Common myeloid progenitor, CD34-positive (primary cell): ENCODE measurements around the gene MLIP.

Source experiments
- CTCF ChIA-PET: fragments of 350-600 bp; sonication (Branson Sonifier 250); formaldehyde crosslinking; loops from one replicate; lab custom pipeline; 2021; ENCODE audit warnings: antibody characterized with exemption; lab: Charles Lee
- POLR2A ChIA-PET: fragments of 350-600 bp; sonication (Branson Sonifier 250); formaldehyde crosslinking; loops from one replicate; lab custom pipeline; 2021; ENCODE audit warnings: antibody characterized with exemption; lab: Charles Lee
- DNase-seq, 3 donors: peaks; one replicate each; pipeline versions ENCODE4 v3.0.0 to v3.0.0-alpha.2; 2013
- H3K27ac ChIP-seq, 2 experiments: 1 replicate in 1 of 2; 2 replicates in 1 of 2; pipeline ENCODE4 v1.7.0; 2013; ENCODE audit warnings: inconsistent platforms in 2 of 2, low read length in 2 of 2, mild to moderate bottlenecking in 2 of 2, low read depth in 1 of 2, moderate library complexity in 1 of 2; ENCODE audit not compliant: severe bottlenecking in 2 of 2, insufficient read depth in 1 of 2, poor library complexity in 1 of 2
- H3K27me3 ChIP-seq, 5 experiments: replicated peaks in 2 of 5; 1 replicate in 3 of 5; 2 replicates in 2 of 5; pipeline versions ENCODE4 v1.6.1 to v1.7.0; 2013; ENCODE audit warnings: low read length in 4 of 5, mild to moderate bottlenecking in 2 of 5, moderate library complexity in 2 of 5, inconsistent platforms in 1 of 5; ENCODE audit not compliant: insufficient read depth in 5 of 5, control insufficient read depth in 4 of 5
- H3K36me3 ChIP-seq, 4 experiments: 1 replicate in 2 of 4; 2 replicates in 2 of 4; pipeline versions ENCODE4 v1.6.1 to v1.7.0; 2013; ENCODE audit warnings: low read length in 3 of 4, control low read depth in 1 of 4, mild to moderate bottlenecking in 1 of 4; ENCODE audit not compliant: control insufficient read depth in 4 of 4, insufficient read depth in 4 of 4
- H3K4me1 ChIP-seq, 4 experiments: 1 replicate in 3 of 4; 2 replicates in 1 of 4; pipeline versions ENCODE4 v1.6.1 to v1.7.1; 2013; ENCODE audit warnings: low read length in 3 of 4, mild to moderate bottlenecking in 3 of 4, control low read depth in 1 of 4, inconsistent platforms in 1 of 4, moderate library complexity in 1 of 4; ENCODE audit not compliant: control insufficient read depth in 4 of 4, insufficient read depth in 4 of 4; ENCODE audit errors: control extremely low read depth in 1 of 4
- H3K4me3 ChIP-seq, 7 experiments: 1 replicate in 4 of 7; 2 replicates in 3 of 7; pipeline versions ENCODE4 v1.5.1 to v1.7.0; 2013; ENCODE audit warnings: mild to moderate bottlenecking in 7 of 7, low read length in 6 of 7, moderate library complexity in 6 of 7, inconsistent platforms in 2 of 7, low read depth in 2 of 7, control low read depth in 1 of 7; ENCODE audit not compliant: insufficient read depth in 4 of 7, control insufficient read depth in 1 of 7; ENCODE audit errors: extremely low read depth in 1 of 7
- H3K9me3 ChIP-seq, 5 experiments: 1 replicate in 4 of 5; 2 replicates in 1 of 5; pipeline versions ENCODE4 v1.6.1 to v1.7.1; 2013; ENCODE audit warnings: low read length in 4 of 5, mild to moderate bottlenecking in 2 of 5, inconsistent platforms in 1 of 5, low read depth in 1 of 5, moderate library complexity in 1 of 5; ENCODE audit not compliant: control insufficient read depth in 4 of 5, insufficient read depth in 2 of 5; ENCODE audit errors: control extremely low read depth in 1 of 5
- WGBS: methylation state at CpG from one replicate; pipeline ENCODE4 v1.1.5; 2013; ENCODE audit not compliant: insufficient coverage; 5-methylcytosine and 5-hydroxymethylcytosine counted together

Gene MLIP

GRCh38 chr6:54234539-54234938, 123.3 kb downstream of the MLIP start:
- Histone ChIP-seq H3K27ac (no peak overlapping the region), H3K4me3 (no peak overlapping the region), H3K27me3 (no peaks in the 10 kb centered on the region), H3K4me1 (no peaks in the 10 kb centered on the region), H3K36me3 (no peaks in the 10 kb centered on the region), H3K9me3 (no peaks in the 10 kb centered on the region)
- ChIA-PET CTCF (no interaction called here), POLR2A (no interaction called here)
- 60% methylated on average over 2 of the region's 2 CpGs for WGBS
- DNase-seq = no peak

GRCh38 chr6:54236984-54237383, 125.7 kb downstream of the MLIP start:
- 94% methylated on average over 2 of the region's 2 CpGs for WGBS
- no peak for DNase-seq
- POLR2A ChIA-PET = no interaction called here
- Histone ChIP-seq H3K9me3 (no peaks in the 10 kb centered on the region), H3K36me3 (no peaks in the 10 kb centered on the region), H3K4me1 (no peaks in the 10 kb centered on the region), H3K27ac (no peak overlapping the region), H3K27me3 (no peaks in the 10 kb centered on the region), H3K4me3 (no peak overlapping the region)
- CTCF ChIA-PET = no interaction called here

- 50% methylated on average over 1 of the region's 1 CpG for WGBS
- H3K27ac ChIP-seq = no peak overlapping the region
- H3K36me3 ChIP-seq = no peaks in the 10 kb centered on the region
- H3K27me3 ChIP-seq = no peaks in the 10 kb centered on the region
- ChIA-PET CTCF (no interaction called here), POLR2A (no interaction called here)
- no peak for DNase-seq
- no peak overlapping the region for H3K4me3 ChIP-seq
- no peaks in the 10 kb centered on the region for H3K9me3 ChIP-seq
- H3K4me1 ChIP-seq = no peaks in the 10 kb centered on the region
These were observed 127.2 kb downstream of the MLIP start for GRCh38 chr6:54238396-54238795.

GRCh38 chr6:54243699-54244098, 132.5 kb downstream of the MLIP start:
- Histone ChIP-seq H3K9me3 (no peaks in the 10 kb centered on the region), H3K4me1 (no peaks in the 10 kb centered on the region), H3K36me3 (no peaks in the 10 kb centered on the region), H3K27me3 (no peaks in the 10 kb centered on the region), H3K27ac (no peak overlapping the region), H3K4me3 (no peak overlapping the region)
- no CpG with 5 or more reads among the region's 4 CpGs for WGBS
- no peak for DNase-seq
- CTCF ChIA-PET = interaction anchor here (1.3 kb wide), 1 partner anchor 8 kb away, joined by 3 read pairs; no protein-coding TSS in a partner anchor
- POLR2A ChIA-PET = interaction anchor here (1.2 kb wide), 1 partner anchor 12 kb away, joined by 3 read pairs; no protein-coding TSS in a partner anchor

GRCh38 chr6:54244430-54244829, 133.2 kb downstream of the MLIP start:
- DNase-seq = peak in 1 of 3 donors; percentile 10
- CTCF ChIA-PET = interaction anchor here (0.6 to 1.3 kb wide), 5 partner anchors 8 to 1160 kb away, joined by 3 read pairs; no protein-coding TSS in a partner anchor
- WGBS = no CpG with 5 or more reads among the region's 1 CpG

GRCh38 chr6:54245265-54245664, 134.0 kb downstream of the MLIP start:
- Histone ChIP-seq H3K36me3 (no peaks in the 10 kb centered on the region), H3K4me1 (no peaks in the 10 kb centered on the region), H3K4me3 (no peak overlapping the region), H3K27ac (no peak overlapping the region), H3K9me3 (no peaks in the 10 kb centered on the region), H3K27me3 (no peaks in the 10 kb centered on the region)
- no peak for DNase-seq
- POLR2A ChIA-PET = interaction anchor here (1.2 kb wide), 1 partner anchor 11 kb away, joined by 3 read pairs; no protein-coding TSS in a partner anchor
- CTCF ChIA-PET = interaction anchor here (0.6 to 1.2 kb wide), 3 partner anchors 9 to 241 kb away, joined by 3 read pairs; no protein-coding TSS in a partner anchor
- WGBS = no CpG with 5 or more reads among the region's 2 CpGs

More at GRCh38 chr6:54244430-54244829, 133.2 kb downstream of the MLIP start:
- H3K4me3 ChIP-seq = no peak overlapping the region
- H3K36me3 ChIP-seq = no peaks in the 10 kb centered on the region
- POLR2A ChIA-PET = interaction anchor here (1.2 kb wide), 1 partner anchor 12 kb away, joined by 3 read pairs; no protein-coding TSS in a partner anchor
- H3K27me3 ChIP-seq = no peaks in the 10 kb centered on the region
- no peaks in the 10 kb centered on the region for H3K4me1 ChIP-seq
- H3K27ac ChIP-seq = no peak overlapping the region
- H3K9me3 ChIP-seq = no peaks in the 10 kb centered on the region

GRCh38 chr6:54248319-54248718, 137.1 kb downstream of the MLIP start:
- no peaks in the 10 kb centered on the region for H3K36me3 ChIP-seq
- no peak overlapping the region for H3K27ac ChIP-seq
- DNase-seq = no peak
- H3K4me1 ChIP-seq = no peaks in the 10 kb centered on the region
- H3K4me3 ChIP-seq = no peak overlapping the region
- no peaks in the 10 kb centered on the region for H3K9me3 ChIP-seq
- no peaks in the 10 kb centered on the region for H3K27me3 ChIP-seq
- POLR2A ChIA-PET = no interaction called here
- CTCF ChIA-PET = no interaction called here
